OCI-LY3 (cell line): ENCODE data around the gene HBD.

Experiments used
- H2AFZ ChIP-seq: fragments of 200-600, 300-600 bp; shearing (Covaris generic); 2 replicates; pipeline ENCODE4 v1.6.0; 2014; ENCODE audit warnings: antibody characterized with exemption, low read depth, low read length
- H3K27ac ChIP-seq: fragments of 200-600, 300-600 bp; sonication (generic); 2 replicates; pipeline ENCODE4 v1.5.1; 2014; ENCODE audit warnings: mild to moderate bottlenecking, low read length, moderate library complexity, mixed read lengths
- H3K27me3 ChIP-seq: fragments of 200-600, 300-600 bp; sonication (generic); 2 replicates; pipeline ENCODE4 v1.6.1; 2014; ENCODE audit warnings: low read depth, low read length, mixed read lengths
- H3K36me3 ChIP-seq: fragments of 200-600, 300-600 bp; sonication (generic); replicated peaks from 2 replicates; pipeline ENCODE3; 2014; ENCODE audit warnings: low read depth, low read length, mixed read lengths
- H3K4me1 ChIP-seq: fragments of 300-600, 200-600 bp; sonication (generic); 2 replicates; pipeline ENCODE4 v1.6.1; 2014; ENCODE audit warnings: low read length, mixed read lengths
- H3K4me2 ChIP-seq: fragments of 200-600, 300-600 bp; sonication (generic); 2 replicates; pipeline ENCODE4 v1.6.1; 2014; ENCODE audit warnings: low read length, mixed read lengths
- H3K4me3 ChIP-seq: fragments of 300-600, 200-600 bp; sonication (generic); 2 replicates; pipeline ENCODE4 v1.5.1; 2014; ENCODE audit warnings: antibody characterized with exemption, mild to moderate bottlenecking, low read length, moderate library complexity
- H3K79me2 ChIP-seq: fragments of 300-600, 200-600 bp; shearing (Covaris generic); 2 replicates; pipeline ENCODE4 v1.6.1; 2014; ENCODE audit warnings: mild to moderate bottlenecking, low read length, mixed read lengths
- H3K9ac ChIP-seq: fragments of 300-600, 200-600 bp; shearing (Covaris generic); 2 replicates; pipeline ENCODE4 v1.6.0; 2014; ENCODE audit warnings: mild to moderate bottlenecking, low read length, moderate library complexity
- H3K9me3 ChIP-seq: fragments of 200-600, 300-600 bp; shearing (Covaris generic); 2 replicates; pipeline ENCODE4 v1.6.1; 2014; ENCODE audit warnings: low read length, mixed read lengths; ENCODE audit not compliant: insufficient read depth
- H4K20me1 ChIP-seq: fragments of 200-600, 300-600 bp; sonication (generic); 2 replicates; pipeline ENCODE4 v1.6.1; 2016; ENCODE audit warnings: low read length, mixed read lengths; ENCODE audit not compliant: insufficient read depth
- EZH2phosphoT487 ChIP-seq: fragments of 200-600 bp; shearing (Covaris generic); IDR thresholded peaks from 2 replicates; pipeline ENCODE4 v1.6.1; 2018; ENCODE audit warnings: antibody characterized with exemption, mixed run types, low read depth
- TF ChIP-seq, protein P1 (sequence below): fragments of 200-600, 300-600 bp; sonication (generic); IDR thresholded peaks from 2 replicates; pipeline ENCODE4 v1.5.1; 2014; ENCODE audit warnings: antibody characterized with exemption, low read length, low read depth

HBD gene

DNA sequence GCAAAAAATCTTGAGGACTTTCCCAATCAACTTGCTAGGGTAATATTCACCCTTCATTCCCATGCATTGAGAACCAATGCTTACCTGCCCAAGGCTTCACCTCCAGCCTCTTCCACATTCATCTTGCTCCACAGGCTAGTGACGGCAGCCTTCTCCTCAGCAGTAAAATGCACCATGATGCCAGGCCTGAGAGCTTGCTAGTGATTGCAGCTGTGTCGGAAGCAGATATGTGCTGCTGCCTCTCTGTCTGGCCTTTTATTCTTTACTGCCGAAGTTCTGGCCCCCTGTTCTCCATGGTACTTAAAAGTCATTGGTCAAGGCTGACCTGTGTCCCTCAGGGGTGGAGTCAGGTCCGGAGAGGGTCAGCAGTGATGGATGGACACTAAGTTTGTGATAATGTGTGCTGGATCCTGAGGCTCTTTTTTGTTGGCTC lies 35.4 kb upstream of the HBD start, which contains the start of gene HBE1:
Gene HBE1 (minus strand): TSS at position 231 of the 433 bp plus-strand sequence. CDS start 55 bp downstream, at position 176.
- Histone ChIP-seq H3K9me3 (no peaks in the 10 kb centered on the region), H4K20me1 (no peaks in the 10 kb centered on the region), H3K27me3 (no peaks in the 10 kb centered on the region; the same call in 1 of the 2 replicates), H3K79me2 (no peaks in the 10 kb centered on the region), H2AFZ (no peak within 1 kb of the TSS), H3K4me1 (no peaks in the 10 kb centered on the region), H3K4me2 (no peak within 1 kb of the TSS), H3K4me3 (no peak within 1 kb of the TSS), H3K9ac (no peak within 1 kb of the TSS), H3K36me3 (no peaks in the 10 kb centered on the region), H3K27ac (no peak within 1 kb of the TSS)
- TF ChIP-seq, protein P1, sequence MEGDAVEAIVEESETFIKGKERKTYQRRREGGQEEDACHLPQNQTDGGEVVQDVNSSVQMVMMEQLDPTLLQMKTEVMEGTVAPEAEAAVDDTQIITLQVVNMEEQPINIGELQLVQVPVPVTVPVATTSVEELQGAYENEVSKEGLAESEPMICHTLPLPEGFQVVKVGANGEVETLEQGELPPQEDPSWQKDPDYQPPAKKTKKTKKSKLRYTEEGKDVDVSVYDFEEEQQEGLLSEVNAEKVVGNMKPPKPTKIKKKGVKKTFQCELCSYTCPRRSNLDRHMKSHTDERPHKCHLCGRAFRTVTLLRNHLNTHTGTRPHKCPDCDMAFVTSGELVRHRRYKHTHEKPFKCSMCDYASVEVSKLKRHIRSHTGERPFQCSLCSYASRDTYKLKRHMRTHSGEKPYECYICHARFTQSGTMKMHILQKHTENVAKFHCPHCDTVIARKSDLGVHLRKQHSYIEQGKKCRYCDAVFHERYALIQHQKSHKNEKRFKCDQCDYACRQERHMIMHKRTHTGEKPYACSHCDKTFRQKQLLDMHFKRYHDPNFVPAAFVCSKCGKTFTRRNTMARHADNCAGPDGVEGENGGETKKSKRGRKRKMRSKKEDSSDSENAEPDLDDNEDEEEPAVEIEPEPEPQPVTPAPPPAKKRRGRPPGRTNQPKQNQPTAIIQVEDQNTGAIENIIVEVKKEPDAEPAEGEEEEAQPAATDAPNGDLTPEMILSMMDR, result no peak
- TF ChIP-seq EZH2phosphoT487, result no peak

DNA sequence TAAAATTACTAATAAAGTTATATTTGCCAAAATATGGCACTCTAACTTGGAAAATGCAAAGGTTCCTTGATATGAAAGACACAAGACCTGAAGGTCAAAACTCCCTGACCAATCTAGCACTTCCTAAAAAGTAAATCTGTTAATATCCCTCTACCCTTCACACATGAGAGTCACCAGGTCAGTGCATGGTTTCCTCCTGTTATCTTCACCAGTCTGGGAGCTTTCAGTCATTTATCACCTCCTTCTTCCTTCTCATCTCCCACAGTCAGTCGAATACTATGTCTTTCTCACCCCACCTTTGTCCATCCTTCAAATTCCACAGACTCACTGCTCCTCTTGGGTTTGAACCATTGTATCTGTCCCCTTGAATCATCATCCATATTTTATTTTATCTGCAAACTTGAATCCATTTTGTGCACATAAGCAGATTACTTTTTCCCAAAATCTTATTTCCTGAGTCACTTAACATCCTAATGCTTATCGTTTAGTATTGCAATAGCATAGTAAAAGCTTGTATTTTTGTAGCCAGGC lies 32.8 kb upstream of the HBD start:
- H3K79me2 ChIP-seq, result no peaks in the 10 kb centered on the region
- TF ChIP-seq, protein P1, result no peak
- no peak for TF ChIP-seq EZH2phosphoT487
- H3K4me3 ChIP-seq, result no peak overlapping the region
- no peaks in the 10 kb centered on the region for H3K36me3 ChIP-seq
- no peak overlapping the region for H3K9ac ChIP-seq
- no peak overlapping the region for H2AFZ ChIP-seq
- no peaks in the 10 kb centered on the region; the same call in 1 of the 2 replicates for H3K27me3 ChIP-seq
- no peak overlapping the region for H3K4me2 ChIP-seq
- H3K9me3 ChIP-seq, result no peaks in the 10 kb centered on the region
- no peak overlapping the region for H3K27ac ChIP-seq
- H3K4me1 ChIP-seq, result no peaks in the 10 kb centered on the region
- H4K20me1 ChIP-seq, result no peaks in the 10 kb centered on the region

DNA sequence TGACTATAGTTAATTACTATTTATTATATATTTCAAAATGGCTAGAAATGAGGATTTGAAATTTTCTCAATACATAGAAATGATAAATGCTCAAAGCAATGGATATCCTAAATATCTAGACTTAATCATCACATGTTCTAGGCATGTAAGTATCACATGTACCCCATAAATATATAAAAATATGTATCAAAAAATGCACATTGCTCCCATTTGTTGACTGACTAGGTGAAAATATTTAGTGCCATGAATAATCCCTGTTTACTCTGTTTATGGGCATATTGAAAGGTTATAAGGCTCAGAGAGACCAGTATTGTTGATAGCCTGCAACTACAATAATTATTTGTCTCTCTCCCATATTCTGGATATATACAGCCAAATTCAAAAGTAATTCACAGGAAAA lies 32.3 kb upstream of the HBD start:
- H3K4me2 ChIP-seq, result no peak overlapping the region
- H4K20me1 ChIP-seq, result no peaks in the 10 kb centered on the region
- TF ChIP-seq EZH2phosphoT487, result no peak
- TF ChIP-seq, protein P1, result no peak
- H2AFZ ChIP-seq, result no peak overlapping the region
- H3K4me3 ChIP-seq, result no peak overlapping the region
- H3K9me3 ChIP-seq, result no peaks in the 10 kb centered on the region
- H3K27me3 ChIP-seq, result no peaks in the 10 kb centered on the region; the same call in 1 of the 2 replicates
- no peaks in the 10 kb centered on the region for H3K36me3 ChIP-seq
- H3K79me2 ChIP-seq, result no peaks in the 10 kb centered on the region
- no peaks in the 10 kb centered on the region for H3K4me1 ChIP-seq
- no peak overlapping the region for H3K27ac ChIP-seq
- H3K9ac ChIP-seq, result no peak overlapping the region

DNA sequence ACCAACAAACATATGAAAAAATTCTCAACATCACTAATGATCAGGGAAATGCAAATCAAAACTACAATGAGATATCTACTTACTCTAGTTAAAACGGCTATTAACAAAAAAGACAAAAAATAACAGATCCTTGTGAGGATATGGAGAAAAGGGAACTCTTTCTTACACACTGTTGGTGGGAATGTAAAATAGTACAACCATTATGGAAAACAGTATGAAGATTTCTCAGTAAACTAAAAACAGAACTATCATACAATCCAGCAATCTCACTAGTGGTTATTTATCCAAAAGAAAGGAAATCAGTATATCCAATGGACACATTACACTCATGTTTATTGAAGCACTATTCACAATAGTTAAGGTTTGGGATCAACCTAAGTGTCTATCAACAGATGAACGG lies 31.5 kb upstream of the HBD start:
- H3K79me2 ChIP-seq, result no peaks in the 10 kb centered on the region
- no peaks in the 10 kb centered on the region for H3K36me3 ChIP-seq
- no peak overlapping the region for H2AFZ ChIP-seq
- no peak overlapping the region for H3K27ac ChIP-seq
- H3K27me3 ChIP-seq, result no peaks in the 10 kb centered on the region; the same call in 1 of the 2 replicates
- no peak overlapping the region for H3K4me3 ChIP-seq
- TF ChIP-seq, protein P1, result no peak
- TF ChIP-seq EZH2phosphoT487, result no peak
- H3K4me2 ChIP-seq, result no peak overlapping the region
- no peaks in the 10 kb centered on the region for H3K4me1 ChIP-seq
- H3K9me3 ChIP-seq, result no peaks in the 10 kb centered on the region
- no peaks in the 10 kb centered on the region for H4K20me1 ChIP-seq
- H3K9ac ChIP-seq, result no peak overlapping the region
